Endodermal cell (in vitro differentiated cells): ENCODE measurements around the gene ZNF532. TPM values are rescaled to one million over a fixed set of nuclear protein-coding genes. Genes with fewer than 3 reads are reported as not detected.

Experiments used
- DNase-seq: peaks from one replicate; pipeline ENCODE4 v3.0.0-alpha.2; 2017
- H3K27ac ChIP-seq: 2 replicates; pipeline ENCODE4 v1.5.1; 2013; ENCODE audit warnings: mild to moderate bottlenecking, low read depth, low read length, moderate library complexity
- H3K27me3 ChIP-seq: 2 replicates; pipeline ENCODE4 v1.6.1; 2013; ENCODE audit warnings: mild to moderate bottlenecking, low read length, moderate library complexity; ENCODE audit not compliant: insufficient read depth, control insufficient read depth, poor library complexity, severe bottlenecking
- H3K36me3 ChIP-seq: 2 replicates; pipeline ENCODE4 v1.7.0; 2013; ENCODE audit warnings: mild to moderate bottlenecking, low read length, moderate library complexity; ENCODE audit not compliant: control insufficient read depth, insufficient read depth
- H3K4me1 ChIP-seq: one replicate; pipeline ENCODE4 v1.7.0; 2013; ENCODE audit warnings: low read length; ENCODE audit not compliant: control insufficient read depth, insufficient read depth
- H3K4me3 ChIP-seq: 2 replicates; pipeline ENCODE4 v1.5.1; 2013; ENCODE audit warnings: mild to moderate bottlenecking, low read length, moderate library complexity
- H3K9ac ChIP-seq: 2 replicates; pipeline ENCODE4 v1.6.1; 2013; ENCODE audit warnings: mild to moderate bottlenecking, low read length, moderate library complexity; ENCODE audit not compliant: poor library complexity, severe bottlenecking; ENCODE audit errors: extremely low read depth
- H3K9me3 ChIP-seq: 2 replicates; pipeline ENCODE4 v1.6.1; 2013; ENCODE audit warnings: mild to moderate bottlenecking, low read length, moderate library complexity; ENCODE audit not compliant: control insufficient read depth
- H3K27ac Mint-ChIP-seq: 2 replicates; pipeline ENCODE4 v1.8.0; 2020; ENCODE audit warnings: mixed read lengths
- H3K27me3 Mint-ChIP-seq: 2 replicates; pipeline ENCODE4 v1.8.0; 2021; ENCODE audit warnings: mild to moderate bottlenecking, mixed read lengths; ENCODE audit not compliant: insufficient read depth
- H3K36me3 Mint-ChIP-seq: 2 replicates; pipeline ENCODE4 v1.8.0; 2020; ENCODE audit warnings: low read depth, mixed read lengths
- H3K4me1 Mint-ChIP-seq: 2 replicates; pipeline ENCODE4 v1.8.0; 2020; ENCODE audit warnings: mixed read lengths
- H3K4me3 Mint-ChIP-seq: 2 replicates; pipeline ENCODE4 v1.8.0; 2020; ENCODE audit warnings: mild to moderate bottlenecking, moderate library complexity, mixed read lengths
- H3K9me3 Mint-ChIP-seq: 2 replicates; pipeline ENCODE4 v1.8.0; 2020; ENCODE audit warnings: mild to moderate bottlenecking, mixed read lengths
- WGBS, 2 experiments: methylation state at CpG; one replicate each; pipeline versions ENCODE4 v1.1.5 to v1.1.7; 2013; ENCODE audit warnings: missing lambda C conversion rate in 2 of 2, mixed read lengths in 1 of 2; ENCODE audit not compliant: insufficient coverage in 1 of 2, insufficient read length in 1 of 2; 5-methylcytosine and 5-hydroxymethylcytosine counted together
- total RNA-seq, 2 donors: library from RNA; stranded (reverse); fragmentation: NEBNext Ultra II Directional in 1 of 2; extraction: Animal tissue kit (Norgen Biotek cat#: 25700) in 1 of 2; gene quantifications; 2 replicates in 1 of 2; 3 replicates in 1 of 2; pipeline ENCODE4 v1.2.1, GENCODE V29; 2021
- TF ChIP-seq, protein P1 (sequence below): fragments of 200-600 bp; sonication (generic); conservative IDR thresholded peaks from 2 replicates; pipeline ENCODE4 v1.5.0; 2021; ENCODE audit warnings: antibody characterized with exemption, mild to moderate bottlenecking

Gene ZNF532
- total RNA-seq, 2 donors from 2014 or later = 138 to 207 TPM

GRCh38 chr18:58870621-58871020 lies 5.9 kb downstream of the ZNF532 start:
- Mint-ChIP-seq H3K27ac (peak overlapping the region; percentile 28), H3K4me1 (peaks cover 63% of the 10 kb centered on the region), H3K9me3 (peaks cover 8% of the 10 kb centered on the region), H3K4me3 (no peak overlapping the region), H3K36me3 (peaks cover 80% of the 10 kb centered on the region), H3K27me3 (no peaks in the 10 kb centered on the region)
- H3K36me3 ChIP-seq = peaks cover 93% of the 10 kb centered on the region
- H3K9ac ChIP-seq = no peak overlapping the region
- DNase-seq = no peak
- H3K4me1 ChIP-seq = peaks cover 3% of the 10 kb centered on the region
- peak overlapping the region; percentile 5 for H3K4me3 ChIP-seq
- no peaks in the 10 kb centered on the region for H3K27me3 ChIP-seq
- 93 to 100% methylated on average over 2 of the region's 2 CpGs for WGBS, 2 experiments
- peak overlapping the region; percentile 16 for H3K27ac ChIP-seq
- peaks cover 12% of the 10 kb centered on the region for H3K9me3 ChIP-seq
- TF ChIP-seq, protein P1, sequence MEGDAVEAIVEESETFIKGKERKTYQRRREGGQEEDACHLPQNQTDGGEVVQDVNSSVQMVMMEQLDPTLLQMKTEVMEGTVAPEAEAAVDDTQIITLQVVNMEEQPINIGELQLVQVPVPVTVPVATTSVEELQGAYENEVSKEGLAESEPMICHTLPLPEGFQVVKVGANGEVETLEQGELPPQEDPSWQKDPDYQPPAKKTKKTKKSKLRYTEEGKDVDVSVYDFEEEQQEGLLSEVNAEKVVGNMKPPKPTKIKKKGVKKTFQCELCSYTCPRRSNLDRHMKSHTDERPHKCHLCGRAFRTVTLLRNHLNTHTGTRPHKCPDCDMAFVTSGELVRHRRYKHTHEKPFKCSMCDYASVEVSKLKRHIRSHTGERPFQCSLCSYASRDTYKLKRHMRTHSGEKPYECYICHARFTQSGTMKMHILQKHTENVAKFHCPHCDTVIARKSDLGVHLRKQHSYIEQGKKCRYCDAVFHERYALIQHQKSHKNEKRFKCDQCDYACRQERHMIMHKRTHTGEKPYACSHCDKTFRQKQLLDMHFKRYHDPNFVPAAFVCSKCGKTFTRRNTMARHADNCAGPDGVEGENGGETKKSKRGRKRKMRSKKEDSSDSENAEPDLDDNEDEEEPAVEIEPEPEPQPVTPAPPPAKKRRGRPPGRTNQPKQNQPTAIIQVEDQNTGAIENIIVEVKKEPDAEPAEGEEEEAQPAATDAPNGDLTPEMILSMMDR = no peak

GRCh38 chr18:58871514-58872420 lies 7.1 kb downstream of the ZNF532 start:
- Histone ChIP-seq H3K27ac (no peak overlapping the region), H3K9me3 (peaks cover 12% of the 10 kb centered on the region), H3K9ac (no peak overlapping the region), H3K4me3 (no peak overlapping the region), H3K36me3 (peaks cover 90% of the 10 kb centered on the region), H3K27me3 (no peaks in the 10 kb centered on the region), H3K4me1 (peaks cover 3% of the 10 kb centered on the region)
- TF ChIP-seq, protein P1 = no peak
- Mint-ChIP-seq H3K27me3 (no peaks in the 10 kb centered on the region), H3K27ac (peak overlapping the region; percentile 16), H3K4me1 (peaks cover 53% of the 10 kb centered on the region), H3K9me3 (peaks cover 8% of the 10 kb centered on the region), H3K36me3 (peaks cover 86% of the 10 kb centered on the region), H3K4me3 (no peak overlapping the region)
- DNase-seq = no peak
- WGBS, 2 experiments = 93 to 97% methylated on average over 7 to 9 of the region's 10 CpGs

DNA sequence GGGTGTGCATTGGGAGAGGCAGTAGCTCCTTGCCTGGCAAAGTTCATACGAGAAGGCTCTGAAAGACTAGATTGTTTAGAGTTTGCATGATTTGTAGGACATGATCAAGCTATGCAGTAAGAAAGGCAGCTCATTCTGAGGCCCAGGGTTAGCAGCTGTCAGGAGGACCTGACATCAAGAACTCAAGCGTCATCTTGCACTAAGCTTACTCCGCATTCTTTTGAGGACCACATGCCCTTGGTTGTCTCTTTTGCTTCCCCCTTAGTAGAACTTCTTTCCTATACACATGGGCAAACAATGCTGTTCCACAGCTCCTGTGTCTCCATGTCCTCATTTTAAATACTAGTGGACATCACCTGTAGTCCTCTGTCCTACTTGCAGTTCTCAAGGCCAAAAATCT lies 14.0 kb downstream of the ZNF532 start:
- Mint-ChIP-seq H3K27me3 (no peaks in the 10 kb centered on the region), H3K4me1 (peaks cover 27% of the 10 kb centered on the region), H3K4me3 (no peak overlapping the region), H3K27ac (peak overlapping the region; percentile 52), H3K9me3 (no peaks in the 10 kb centered on the region), H3K36me3 (peaks cover 88% of the 10 kb centered on the region)
- Histone ChIP-seq H3K4me3 (no peak overlapping the region), H3K36me3 (peaks cover 89% of the 10 kb centered on the region), H3K27me3 (no peaks in the 10 kb centered on the region), H3K27ac (no peak overlapping the region), H3K9ac (no peak overlapping the region), H3K9me3 (no peaks in the 10 kb centered on the region), H3K4me1 (peaks cover 13% of the 10 kb centered on the region)
- 92 to 96% methylated on average over 2 to 3 of the region's 3 CpGs for WGBS, 2 experiments
- no peak for DNase-seq
- TF ChIP-seq, protein P1 = no peak
